ENCODE results near the gene DEFB123. TPM values are rescaled to one million over a fixed set of nuclear protein-coding genes. Genes with fewer than 3 reads are reported as not detected.

Gene DEFB123
- not detected for polyA plus RNA-seq (2012; ENCODE audit: insufficient read depth, insufficient read length, low read depth)

- no peaks in the 10 kb centered on the region for H3K36me3 ChIP-seq
- H3K9me3 ChIP-seq: no peaks in the 10 kb centered on the region
- DNase-seq: no peak
- H3K27me3 ChIP-seq: no peaks in the 10 kb centered on the region; the same call in 1 of the 2 replicates
- H3K4me3 ChIP-seq (ENCODE audit: low read depth, low read length): no peak within 1 kb of the TSS
- no peaks in the 10 kb centered on the region for H3K4me1 ChIP-seq
- TF ChIP-seq CTCF (IDR thresholded peaks at IDR 0.05; ENCODE audit: low read depth, low read length): peak; percentile 31
These were observed at the start of gene DEFB123 for GRCh38 chr20:31440012-31440659. Gene DEFB123 (plus strand): TSS chr20:31440632. CDS start chr20:31440699, 67 bp downstream.

- no peak for DNase-seq
- no peaks in the 10 kb centered on the region for H3K9me3 ChIP-seq
- no peaks in the 10 kb centered on the region for H3K36me3 ChIP-seq
- no peaks in the 10 kb centered on the region for H3K4me1 ChIP-seq
- H3K27me3 ChIP-seq: no peaks in the 10 kb centered on the region; the same call in 1 of the 2 replicates
- H3K4me3 ChIP-seq (ENCODE audit: low read depth, low read length): no peak overlapping the region
- no peak for TF ChIP-seq CTCF (IDR thresholded peaks at IDR 0.05; ENCODE audit: low read depth, low read length)
These were observed 47.6 kb upstream of the DEFB123 start for GRCh38 chr20:31392836-31393235.

DNA sequence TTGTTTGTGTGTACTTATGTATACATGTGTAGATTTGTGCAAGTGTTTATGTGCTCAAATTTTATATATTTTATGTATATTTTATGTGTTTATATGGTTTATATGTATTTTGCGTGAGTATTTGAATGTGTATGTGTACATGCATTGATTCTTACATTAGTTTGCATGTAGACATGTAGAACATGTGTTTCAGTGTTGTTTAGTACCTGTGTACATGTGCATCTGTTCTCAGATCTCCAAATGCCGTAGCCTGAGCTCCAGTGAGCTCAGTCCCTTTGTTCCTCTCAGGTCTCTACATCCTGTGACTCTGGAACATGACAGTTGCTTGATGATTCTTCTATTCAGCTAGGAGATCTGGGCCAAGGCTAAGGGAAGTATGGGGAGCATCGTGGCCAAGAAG, 45.5 kb upstream of the DEFB123 start:
- Histone ChIP-seq H3K4me3 (ENCODE audit: low read depth, low read length) (no peak overlapping the region), H3K9me3 (no peaks in the 10 kb centered on the region), H3K36me3 (no peaks in the 10 kb centered on the region), H3K27me3 (no peaks in the 10 kb centered on the region; the same call in 1 of the 2 replicates), H3K4me1 (no peaks in the 10 kb centered on the region)
- TF ChIP-seq CTCF (IDR thresholded peaks at IDR 0.05; ENCODE audit: low read depth, low read length): no peak
- no peak for DNase-seq

- TF ChIP-seq CTCF (IDR thresholded peaks at IDR 0.05; ENCODE audit: low read depth, low read length): no peak
- no peaks in the 10 kb centered on the region for H3K9me3 ChIP-seq
- no peak for DNase-seq
- no peaks in the 10 kb centered on the region for H3K27me3 ChIP-seq
- no peaks in the 10 kb centered on the region for H3K36me3 ChIP-seq
- H3K4me3 ChIP-seq (ENCODE audit: low read depth, low read length): no peak overlapping the region
- no peaks in the 10 kb centered on the region for H3K4me1 ChIP-seq
These were observed 36.5 kb upstream of the DEFB123 start for GRCh38 chr20:31403886-31404285.

- Histone ChIP-seq H3K27me3 (no peaks in the 10 kb centered on the region), H3K4me3 (ENCODE audit: low read depth, low read length) (no peak within 1 kb of the TSS), H3K4me1 (no peaks in the 10 kb centered on the region), H3K36me3 (no peaks in the 10 kb centered on the region), H3K9me3 (no peaks in the 10 kb centered on the region)
- no peak for DNase-seq
- TF ChIP-seq CTCF (IDR thresholded peaks at IDR 0.05; ENCODE audit: low read depth, low read length): no peak
These were observed 34.3 kb upstream of the DEFB123 start, which contains the start of gene DEFB121 for GRCh38 chr20:31406115-31406514. Gene DEFB121 (minus strand): TSS chr20:31406215. CDS start chr20:31406152, 63 bp downstream.

GRCh38 chr20:31410011-31410410, 30.4 kb upstream of the DEFB123 start:
- Histone ChIP-seq H3K4me1 (no peaks in the 10 kb centered on the region), H3K27me3 (no peaks in the 10 kb centered on the region), H3K36me3 (no peaks in the 10 kb centered on the region), H3K4me3 (ENCODE audit: low read depth, low read length) (no peak overlapping the region), H3K9me3 (no peaks in the 10 kb centered on the region)
- no peak for TF ChIP-seq CTCF (IDR thresholded peaks at IDR 0.05; ENCODE audit: low read depth, low read length)
- DNase-seq: no peak

Data from BE2C (cell line).